ENCODE measurements around the gene FBXL7.

DNA sequence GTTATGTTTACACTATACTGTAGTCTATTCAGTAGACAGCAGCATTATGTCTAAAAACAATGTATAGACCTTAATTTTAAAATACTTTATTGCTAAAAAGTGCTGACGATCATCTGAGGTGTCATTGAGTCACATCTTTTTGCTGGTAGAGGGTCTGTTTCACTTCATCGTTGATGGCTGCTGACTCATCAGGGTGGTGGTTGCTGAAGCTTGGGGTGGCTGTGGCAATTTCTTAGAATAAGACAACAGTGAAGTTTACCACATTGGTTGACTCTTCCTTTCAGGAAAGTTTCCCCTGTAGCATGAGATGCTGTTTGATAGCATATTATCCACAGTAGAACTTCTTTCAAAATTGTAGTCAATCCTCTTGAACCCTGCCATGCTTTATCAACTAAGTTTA is 150.3 kb downstream of the FBXL7 start:
- TF ChIP-seq POLR2AphosphoS5 (IDR thresholded peaks at IDR 0.05), result no peak
- TF ChIP-seq, protein P1, sequence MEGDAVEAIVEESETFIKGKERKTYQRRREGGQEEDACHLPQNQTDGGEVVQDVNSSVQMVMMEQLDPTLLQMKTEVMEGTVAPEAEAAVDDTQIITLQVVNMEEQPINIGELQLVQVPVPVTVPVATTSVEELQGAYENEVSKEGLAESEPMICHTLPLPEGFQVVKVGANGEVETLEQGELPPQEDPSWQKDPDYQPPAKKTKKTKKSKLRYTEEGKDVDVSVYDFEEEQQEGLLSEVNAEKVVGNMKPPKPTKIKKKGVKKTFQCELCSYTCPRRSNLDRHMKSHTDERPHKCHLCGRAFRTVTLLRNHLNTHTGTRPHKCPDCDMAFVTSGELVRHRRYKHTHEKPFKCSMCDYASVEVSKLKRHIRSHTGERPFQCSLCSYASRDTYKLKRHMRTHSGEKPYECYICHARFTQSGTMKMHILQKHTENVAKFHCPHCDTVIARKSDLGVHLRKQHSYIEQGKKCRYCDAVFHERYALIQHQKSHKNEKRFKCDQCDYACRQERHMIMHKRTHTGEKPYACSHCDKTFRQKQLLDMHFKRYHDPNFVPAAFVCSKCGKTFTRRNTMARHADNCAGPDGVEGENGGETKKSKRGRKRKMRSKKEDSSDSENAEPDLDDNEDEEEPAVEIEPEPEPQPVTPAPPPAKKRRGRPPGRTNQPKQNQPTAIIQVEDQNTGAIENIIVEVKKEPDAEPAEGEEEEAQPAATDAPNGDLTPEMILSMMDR (IDR thresholded peaks at IDR 0.05), result no peak
- TF ChIP-seq POLR2A (IDR thresholded peaks at IDR 0.05), result no peak
- no peak for TF ChIP-seq EP300 (IDR thresholded peaks at IDR 0.05; ENCODE audit: low read depth)

All from transverse colon (tissue), 4 donors.